ENCODE data around the gene TRAF5. TPM values are rescaled to one million over a fixed set of nuclear protein-coding genes. Genes with fewer than 3 reads are reported as not detected.
A peak's percentile ranks its signal among the peaks of the same experiment; 100 is the strongest.

TRAF5 gene
- total RNA-seq, 1 experiment from 2014 or later, result 22.2 TPM

- CTCF ChIA-PET, result interaction anchor here (1.2 to 1.5 kb wide), 2 partner anchors 8 to 181 kb away, joined by 3 to 4 read pairs; no protein-coding TSS in a partner anchor
- DNase-seq (ENCODE audit: low spot score), result no peak
- H3K27ac Mint-ChIP-seq, result 0 out of 2 replicates have a peak overlapping the region, but pooled peaks have one; percentile 29
These were observed 5.5 kb downstream of the TRAF5 start for GRCh38 chr1:211332036-211332616.

More at GRCh38 chr1:211332036-211332616, 5.5 kb downstream of the TRAF5 start:
- POLR2A ChIA-PET, result no interaction called here
- no peaks in the 10 kb centered on the region for H3K36me3 Mint-ChIP-seq
- ATAC-seq, result no peak
- peaks cover 73% of the 10 kb centered on the region for H3K4me1 Mint-ChIP-seq
- TF ChIP-seq ZNF138 (CRISPR knock-in tag; conservative IDR thresholded peaks at IDR 0.05) (no peak), ERG (CRISPR knock-in tag; IDR thresholded peaks at IDR 0.05) (no peak), NFE2L1 (CRISPR knock-in tag; IDR thresholded peaks at IDR 0.05) (no peak), ARID4B (CRISPR knock-in tag; IDR thresholded peaks at IDR 0.05; ENCODE audit: borderline replicate concordance) (no peak), ZNF219 (CRISPR knock-in tag; IDR thresholded peaks at IDR 0.05; ENCODE audit: borderline replicate concordance) (no peak), JUN (CRISPR knock-in tag; IDR thresholded peaks at IDR 0.05) (no peak), ATF2 (CRISPR knock-in tag; IDR thresholded peaks at IDR 0.05; ENCODE audit: borderline replicate concordance, low read depth) (no peak), FOXK1 (CRISPR knock-in tag; IDR thresholded peaks at IDR 0.05) (no peak), ESRRA (CRISPR knock-in tag; IDR thresholded peaks at IDR 0.05; ENCODE audit: borderline replicate concordance) (no peak)
- TF ChIP-seq, protein P1, sequence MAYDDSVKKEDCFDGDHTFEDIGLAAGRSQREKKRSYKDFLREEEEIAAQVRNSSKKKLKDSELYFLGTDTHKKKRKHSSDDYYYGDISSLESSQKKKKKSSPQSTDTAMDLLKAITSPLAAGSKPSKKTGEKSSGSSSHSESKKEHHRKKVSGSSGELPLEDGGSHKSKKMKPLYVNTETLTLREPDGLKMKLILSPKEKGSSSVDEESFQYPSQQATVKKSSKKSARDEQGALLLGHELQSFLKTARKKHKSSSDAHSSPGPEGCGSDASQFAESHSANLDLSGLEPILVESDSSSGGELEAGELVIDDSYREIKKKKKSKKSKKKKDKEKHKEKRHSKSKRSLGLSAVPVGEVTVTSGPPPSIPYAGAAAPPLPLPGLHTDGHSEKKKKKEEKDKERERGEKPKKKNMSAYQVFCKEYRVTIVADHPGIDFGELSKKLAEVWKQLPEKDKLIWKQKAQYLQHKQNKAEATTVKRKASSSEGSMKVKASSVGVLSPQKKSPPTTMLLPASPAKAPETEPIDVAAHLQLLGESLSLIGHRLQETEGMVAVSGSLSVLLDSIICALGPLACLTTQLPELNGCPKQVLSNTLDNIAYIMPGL (CRISPR knock-in tag; IDR thresholded peaks at IDR 0.05), result no peak
- TF ChIP-seq, protein P2, sequence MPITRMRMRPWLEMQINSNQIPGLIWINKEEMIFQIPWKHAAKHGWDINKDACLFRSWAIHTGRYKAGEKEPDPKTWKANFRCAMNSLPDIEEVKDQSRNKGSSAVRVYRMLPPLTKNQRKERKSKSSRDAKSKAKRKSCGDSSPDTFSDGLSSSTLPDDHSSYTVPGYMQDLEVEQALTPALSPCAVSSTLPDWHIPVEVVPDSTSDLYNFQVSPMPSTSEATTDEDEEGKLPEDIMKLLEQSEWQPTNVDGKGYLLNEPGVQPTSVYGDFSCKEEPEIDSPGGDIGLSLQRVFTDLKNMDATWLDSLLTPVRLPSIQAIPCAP (CRISPR knock-in tag; IDR thresholded peaks at IDR 0.05), result no peak
- TF ChIP-seq, protein P3, sequence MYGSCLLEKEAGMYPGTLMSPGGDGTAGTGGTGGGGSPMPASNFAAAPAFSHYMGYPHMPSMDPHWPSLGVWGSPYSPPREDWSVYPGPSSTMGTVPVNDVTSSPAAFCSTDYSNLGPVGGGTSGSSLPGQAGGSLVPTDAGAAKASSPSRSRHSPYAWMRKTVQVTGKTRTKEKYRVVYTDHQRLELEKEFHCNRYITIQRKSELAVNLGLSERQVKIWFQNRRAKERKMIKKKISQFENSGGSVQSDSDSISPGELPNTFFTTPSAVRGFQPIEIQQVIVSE (CRISPR knock-in tag; IDR thresholded peaks at IDR 0.05; ENCODE audit: borderline replicate concordance), result no peak
- H3K4me3 Mint-ChIP-seq, result no peak overlapping the region
- no peaks in the 10 kb centered on the region for H3K9me3 Mint-ChIP-seq
- peaks cover 5% of the 10 kb centered on the region; the same call in 1 of the 2 replicates for H3K27me3 Mint-ChIP-seq (ENCODE audit: low read depth)
